RWPE2 (cell line): ENCODE measurements around the gene FAM219A.

Experiments used
- ATAC-seq: fragments of 200-7000 bp; cut with Tn5 transposase; 3 replicates; pipeline ENCODE4 v1.9.1; 2021; ENCODE audit warnings: low read depth
- DNase-seq: peaks from one replicate; pipeline ENCODE4 v3.0.0-alpha.2; 2020; ENCODE audit warnings: low spot score
- H3K27ac ChIP-seq: fragments of 450-650 bp; 2 replicates; pipeline ENCODE4 v1.5.1; 2017; ENCODE audit warnings: mild to moderate bottlenecking; ENCODE audit not compliant: poor library complexity, severe bottlenecking
- H3K27me3 ChIP-seq: fragments of 250-450 bp; sonication (Bioruptor Pico); 2 replicates; pipeline ENCODE4 v1.5.1; 2021; ENCODE audit warnings: mild to moderate bottlenecking, moderate library complexity; ENCODE audit not compliant: insufficient read depth, poor library complexity, severe bottlenecking
- H3K36me3 ChIP-seq: fragments of 250-450 bp; sonication (Bioruptor Pico); 2 replicates; pipeline ENCODE4 v1.5.1; 2020; ENCODE audit warnings: low read depth, mild to moderate bottlenecking, moderate library complexity
- H3K4me1 ChIP-seq: fragments of 250-450 bp; sonication (Bioruptor Pico); 2 replicates; pipeline ENCODE4 v1.5.1; 2021; ENCODE audit warnings: mild to moderate bottlenecking, moderate library complexity; ENCODE audit not compliant: insufficient read depth, poor library complexity, severe bottlenecking
- H3K4me3 ChIP-seq: fragments of 250-450 bp; sonication (Bioruptor Pico); 2 replicates; pipeline ENCODE4 v1.5.1; 2021; ENCODE audit warnings: mild to moderate bottlenecking, moderate library complexity; ENCODE audit not compliant: severe bottlenecking
- H3K9me3 ChIP-seq: fragments of 250-450 bp; sonication (Bioruptor Pico); 2 replicates; pipeline ENCODE4 v1.5.1; 2021; ENCODE audit warnings: mild to moderate bottlenecking, moderate library complexity; ENCODE audit not compliant: severe bottlenecking
- CTCF ChIP-seq: fragments of 450-650 bp; IDR thresholded peaks from one replicate; pipeline ENCODE4 v1.5.1; 2017; ENCODE audit warnings: mild to moderate bottlenecking, moderate library complexity; ENCODE audit not compliant: poor library complexity, severe bottlenecking

The FAM219A gene

GRCh38 chr9:34493972-34494535 lies 35.7 kb upstream of the FAM219A start:
- 0 out of 3 replicates have a peak, but pooled peaks have one; percentile 40 for ATAC-seq
- peak; percentile 39 for DNase-seq

GRCh38 chr9:34492051-34492450 lies 33.7 kb upstream of the FAM219A start:
- Histone ChIP-seq H3K4me1 (no peaks in the 10 kb centered on the region), H3K4me3 (no peak overlapping the region), H3K27me3 (no peaks in the 10 kb centered on the region), H3K36me3 (no peaks in the 10 kb centered on the region), H3K27ac (no peak overlapping the region), H3K9me3 (no peaks in the 10 kb centered on the region)
- peak; percentile 5 for DNase-seq
- no peak for TF ChIP-seq CTCF
- ATAC-seq, result no peak

More at GRCh38 chr9:34493972-34494535, 35.7 kb upstream of the FAM219A start:
- no peak for TF ChIP-seq CTCF
- Histone ChIP-seq H3K36me3 (no peaks in the 10 kb centered on the region), H3K27me3 (no peaks in the 10 kb centered on the region), H3K4me1 (no peaks in the 10 kb centered on the region), H3K9me3 (no peaks in the 10 kb centered on the region), H3K4me3 (no peak overlapping the region), H3K27ac (no peak overlapping the region)

GRCh38 chr9:34491596-34491995 lies 33.2 kb upstream of the FAM219A start:
- Histone ChIP-seq H3K27ac (no peak overlapping the region), H3K36me3 (no peaks in the 10 kb centered on the region), H3K27me3 (no peaks in the 10 kb centered on the region), H3K9me3 (no peaks in the 10 kb centered on the region), H3K4me1 (no peaks in the 10 kb centered on the region), H3K4me3 (no peak overlapping the region)
- TF ChIP-seq CTCF, result no peak
- DNase-seq, result no peak
- no peak for ATAC-seq

GRCh38 chr9:34490760-34491159 lies 32.4 kb upstream of the FAM219A start:
- Histone ChIP-seq H3K36me3 (no peaks in the 10 kb centered on the region), H3K27me3 (no peaks in the 10 kb centered on the region), H3K4me1 (no peaks in the 10 kb centered on the region), H3K27ac (no peak overlapping the region), H3K4me3 (no peak overlapping the region), H3K9me3 (no peaks in the 10 kb centered on the region)
- ATAC-seq (no peak), DNase-seq (no peak)
- TF ChIP-seq CTCF, result no peak

GRCh38 chr9:34490360-34490759 lies 32.0 kb upstream of the FAM219A start:
- no peak for ATAC-seq
- H3K27me3 ChIP-seq, result no peaks in the 10 kb centered on the region
- H3K9me3 ChIP-seq, result no peaks in the 10 kb centered on the region
- H3K4me1 ChIP-seq, result no peaks in the 10 kb centered on the region
- TF ChIP-seq CTCF, result no peak
- H3K36me3 ChIP-seq, result no peaks in the 10 kb centered on the region
- H3K27ac ChIP-seq, result no peak overlapping the region
- no peak for DNase-seq
- H3K4me3 ChIP-seq, result no peak overlapping the region
